DOHH2 (cell line): ENCODE measurements around the gene SPTBN1.

ENCODE experiments used
- H3F3A ChIP-seq: fragments of 200-600 bp; sonication (generic), shearing (Covaris generic); 2 replicates; pipeline ENCODE4 v1.6.0; 2016; ENCODE audit warnings: antibody characterized with exemption, mild to moderate bottlenecking; ENCODE audit not compliant: control insufficient read depth, insufficient read depth
- H3K27ac ChIP-seq: fragments of 200-600 bp; sonication (generic); 2 replicates; pipeline ENCODE4 v1.5.1; 2014; ENCODE audit warnings: low read depth, mild to moderate bottlenecking, low read length, moderate library complexity
- H3K27me3 ChIP-seq: fragments of 200-600 bp; sonication (generic); 2 replicates; pipeline ENCODE4 v1.6.1; 2014; ENCODE audit warnings: mild to moderate bottlenecking, low read length, mixed read lengths; ENCODE audit not compliant: control insufficient read depth
- H3K36me3 ChIP-seq: fragments of 200-600 bp; sonication (generic); 2 replicates; pipeline ENCODE4 v1.6.1; 2014; ENCODE audit warnings: mild to moderate bottlenecking, low read length, moderate library complexity, mixed read lengths; ENCODE audit not compliant: control insufficient read depth
- H3K4me1 ChIP-seq: fragments of 200-600 bp; sonication (generic); 2 replicates; pipeline ENCODE4 v1.6.1; 2014; ENCODE audit warnings: mild to moderate bottlenecking, low read length, mixed read lengths; ENCODE audit not compliant: control insufficient read depth
- H3K4me2 ChIP-seq: fragments of 200-600 bp; sonication (generic); 2 replicates; pipeline ENCODE4 v1.6.0; 2014; ENCODE audit warnings: mild to moderate bottlenecking, low read length, moderate library complexity
- H3K4me3 ChIP-seq: fragments of 200-600 bp; sonication (generic); 2 replicates; pipeline ENCODE4 v1.5.1; 2014; ENCODE audit warnings: mild to moderate bottlenecking, low read length, mixed read lengths
- H3K79me2 ChIP-seq: fragments of 200-600 bp; sonication (generic); 2 replicates; pipeline ENCODE4 v1.6.1; 2014; ENCODE audit warnings: mild to moderate bottlenecking, low read length, mixed read lengths; ENCODE audit not compliant: control insufficient read depth
- H3K9me2 ChIP-seq: fragments of 200-600 bp; sonication (generic); replicated peaks from 2 replicates; pipeline ENCODE4 v1.6.1; 2014; ENCODE audit warnings: mild to moderate bottlenecking, low read length, mixed read lengths; ENCODE audit not compliant: control insufficient read depth
- H3K9me3 ChIP-seq: fragments of 200-600 bp; sonication (generic); 2 replicates; pipeline ENCODE4 v1.6.1; 2014; ENCODE audit warnings: antibody characterized with exemption, low read length, mixed read lengths; ENCODE audit not compliant: control insufficient read depth, insufficient read depth
- H4K20me1 ChIP-seq: fragments of 200-600 bp; sonication (generic); 2 replicates; pipeline ENCODE4 v1.6.0; 2014; ENCODE audit warnings: low read depth, mild to moderate bottlenecking, antibody characterized with exemption, low read length, moderate library complexity; ENCODE audit not compliant: control insufficient read depth, insufficient read depth
- CTCF ChIP-seq: fragments of 200-600 bp; sonication (generic); IDR thresholded peaks from one replicate; pipeline ENCODE4 v1.5.1; 2014; ENCODE audit warnings: antibody characterized with exemption, mild to moderate bottlenecking, low read depth, low read length; ENCODE audit not compliant: poor library complexity, severe bottlenecking
- EZH2phosphoT487 ChIP-seq: fragments of 200-600 bp; sonication (generic); IDR thresholded peaks from 2 replicates; pipeline ENCODE4 v1.6.1; 2017; ENCODE audit warnings: borderline replicate concordance, mild to moderate bottlenecking, antibody characterized with exemption, low read length, moderate library complexity, mixed read lengths

SPTBN1 gene

GRCh38 chr2:54551123-54551756 lies 95.1 kb downstream of the SPTBN1 start:
- Histone ChIP-seq H4K20me1 (no peaks in the 10 kb centered on the region), H3F3A (no peaks in the 10 kb centered on the region), H3K36me3 (no peaks in the 10 kb centered on the region), H3K27me3 (no peaks in the 10 kb centered on the region), H3K4me2 (no peak overlapping the region), H3K9me3 (no peaks in the 10 kb centered on the region), H3K4me1 (peaks cover 11% of the 10 kb centered on the region), H3K9me2 (no peaks in the 10 kb centered on the region), H3K27ac (no peak overlapping the region), H3K4me3 (no peak overlapping the region), H3K79me2 (no peaks in the 10 kb centered on the region)
- TF ChIP-seq EZH2phosphoT487 = no peak
- no peak for TF ChIP-seq CTCF

GRCh38 chr2:54553075-54553474 lies 96.9 kb downstream of the SPTBN1 start:
- no peaks in the 10 kb centered on the region for H3K9me2 ChIP-seq
- H3K36me3 ChIP-seq = no peaks in the 10 kb centered on the region
- no peaks in the 10 kb centered on the region for H3K79me2 ChIP-seq
- no peaks in the 10 kb centered on the region for H3K9me3 ChIP-seq
- H3K27me3 ChIP-seq = peaks cover 2% of the 10 kb centered on the region; the same call in 1 of the 2 replicates
- H3K4me3 ChIP-seq = no peak overlapping the region
- no peaks in the 10 kb centered on the region for H4K20me1 ChIP-seq
- TF ChIP-seq CTCF (no peak), EZH2phosphoT487 (no peak)
- H3K4me2 ChIP-seq = no peak overlapping the region
- H3F3A ChIP-seq = peaks cover 3% of the 10 kb centered on the region; the same call in 1 of the 2 replicates
- no peak overlapping the region for H3K27ac ChIP-seq
- H3K4me1 ChIP-seq = peaks cover 21% of the 10 kb centered on the region

DNA sequence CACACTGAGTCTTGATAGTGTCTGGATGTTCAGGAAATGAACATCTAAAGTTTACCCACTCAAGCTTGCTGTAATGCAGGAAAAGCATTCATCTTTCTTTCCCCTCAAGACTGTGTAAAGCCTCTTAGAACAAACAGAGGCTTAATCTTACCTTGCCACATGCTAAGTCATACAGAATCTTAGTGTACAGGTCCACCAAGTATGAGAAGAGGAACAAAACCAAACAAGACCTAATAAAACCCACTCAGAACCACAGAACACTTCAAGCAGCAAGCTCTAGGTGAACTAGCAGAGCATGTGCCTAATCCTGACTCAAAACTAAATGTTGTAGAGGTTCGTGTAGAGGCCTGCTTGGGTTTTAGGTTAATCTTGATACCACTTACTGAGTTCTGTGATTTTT lies 97.6 kb downstream of the SPTBN1 start:
- Histone ChIP-seq H3K4me1 (peaks cover 27% of the 10 kb centered on the region), H3K4me3 (no peak overlapping the region), H3F3A (peaks cover 3% of the 10 kb centered on the region; the same call in 1 of the 2 replicates), H3K27me3 (peaks cover 8% of the 10 kb centered on the region; the same call in 1 of the 2 replicates), H3K4me2 (no peak overlapping the region), H4K20me1 (no peaks in the 10 kb centered on the region), H3K27ac (no peak overlapping the region), H3K79me2 (no peaks in the 10 kb centered on the region), H3K9me3 (no peaks in the 10 kb centered on the region), H3K36me3 (no peaks in the 10 kb centered on the region), H3K9me2 (no peaks in the 10 kb centered on the region)
- TF ChIP-seq EZH2phosphoT487 (no peak), CTCF (no peak)
